Endothelial cell of umbilical vein (primary cell): Measurements from ENCODE around the gene WFIKKN1. TPM values are rescaled to one million over a fixed set of nuclear protein-coding genes. Genes with fewer than 3 reads are reported as not detected.

Experiments
- BruUV-seq: library from RNA; stranded (reverse); fragments of 400-500 nt; replicated peaks from 2 replicates; lab custom pipeline; 2021; lab: Mats Ljungman, UMichigan
- CTCF ChIA-PET: fragments of 300-600, 350-600 bp; sonication (Branson Sonifier 250); formaldehyde crosslinking; loops from one replicate; lab custom pipeline; 2021; ENCODE audit warnings: antibody characterized with exemption, inconsistent platforms; lab: Charles Lee
- POLR2A ChIA-PET: fragments of 300-600, 350-600 bp; sonication (Branson Sonifier 250); formaldehyde crosslinking; loops from one replicate; lab custom pipeline; 2021; ENCODE audit warnings: antibody characterized with exemption, inconsistent platforms; lab: Charles Lee
- DNase-seq: peaks from one replicate; pipeline ENCODE4 v3.0.0-alpha.2; 2011; ENCODE audit warnings: low read depth, low spot score
- FAIRE-seq: peaks from 2 replicates; lab custom pipeline; 2011; peaks lifted over from hg19 to GRCh38; lab: Jason Lieb, UNC
- H2AFZ ChIP-seq: 2 replicates; pipeline ENCODE4 v1.6.0; 2012; ENCODE audit warnings: low read depth, low read length, control low read depth, inconsistent platforms
- H3K27ac ChIP-seq: 2 replicates; pipeline ENCODE4 v1.5.1; 2011; ENCODE audit warnings: low read depth, mild to moderate bottlenecking, control low read depth, low read length, moderate library complexity; ENCODE audit not compliant: insufficient read depth
- H3K27me3 ChIP-seq, 2 experiments: 2 replicates each; pipeline versions ENCODE4 v1.6.0 to v1.6.1; 2011; ENCODE audit warnings: low read length in 2 of 2, mixed read lengths in 1 of 2; ENCODE audit not compliant: control insufficient read depth in 2 of 2, insufficient read depth in 2 of 2
- H3K36me3 ChIP-seq, 2 experiments: 2 replicates in 1 of 2; 3 replicates in 1 of 2; pipeline ENCODE4 v1.5.1; 2011; ENCODE audit warnings: low read length in 2 of 2, mild to moderate bottlenecking in 1 of 2, moderate library complexity in 1 of 2; ENCODE audit not compliant: control insufficient read depth in 2 of 2, insufficient read depth in 2 of 2; ENCODE audit errors: extremely low read depth in 1 of 2
- H3K4me1 ChIP-seq: 3 replicates; pipeline ENCODE4 v1.5.1; 2011; ENCODE audit warnings: mild to moderate bottlenecking, low read length; ENCODE audit not compliant: control insufficient read depth, insufficient read depth; ENCODE audit errors: extremely low read depth
- H3K4me2 ChIP-seq: 2 replicates; pipeline ENCODE4 v1.6.1; 2011; ENCODE audit warnings: low read length, control low read depth, mixed read lengths; ENCODE audit not compliant: insufficient read depth
- H3K4me3 ChIP-seq, 3 experiments: fragments of 200-600 bp in 1 of 3; sonication (generic), shearing (Covaris generic) in 1 of 3; replicated peaks in 1 of 3; 2 replicates each; pipeline ENCODE4 v1.5.1; 2011 to 2016; ENCODE audit warnings: control low read depth in 3 of 3, low read length in 3 of 3, mild to moderate bottlenecking in 2 of 3, inconsistent platforms in 1 of 3, low read depth in 1 of 3, moderate library complexity in 1 of 3; ENCODE audit not compliant: insufficient read depth in 1 of 3
- H3K79me2 ChIP-seq: 2 replicates; pipeline ENCODE4 v1.6.0; 2012; ENCODE audit warnings: low read length, inconsistent platforms; ENCODE audit not compliant: control insufficient read depth, insufficient read depth
- H3K9ac ChIP-seq: replicated peaks from 2 replicates; pipeline ENCODE3; 2011; ENCODE audit warnings: low read length, control low read depth; ENCODE audit not compliant: insufficient read depth; ENCODE audit errors: extremely low read depth
- H3K9me1 ChIP-seq: replicated peaks from 3 replicates; pipeline ENCODE4 v1.6.0; 2011; ENCODE audit warnings: mild to moderate bottlenecking, low read length; ENCODE audit not compliant: control insufficient read depth, insufficient read depth; ENCODE audit errors: extremely low read depth
- H3K9me3 ChIP-seq: replicated peaks from 2 replicates; pipeline ENCODE4 v1.5.1; 2012; ENCODE audit warnings: low read length, inconsistent platforms; ENCODE audit not compliant: control insufficient read depth, insufficient read depth
- H4K20me1 ChIP-seq: replicated peaks from 2 replicates; pipeline ENCODE3; 2011; ENCODE audit warnings: mild to moderate bottlenecking, low read length; ENCODE audit not compliant: control insufficient read depth, insufficient read depth; ENCODE audit errors: extremely low read depth
- CTCF ChIP-seq, 2 donors: IDR thresholded peaks; 1 replicate in 1 of 2; 2 replicates in 1 of 2; pipeline ENCODE4 v1.5.1; 2011; ENCODE audit warnings: low read length in 2 of 2, mild to moderate bottlenecking in 2 of 2, moderate library complexity in 2 of 2, control low read depth in 1 of 2, inconsistent platforms in 1 of 2, low read depth in 1 of 2; ENCODE audit not compliant: insufficient read depth in 1 of 2; ENCODE audit errors: extremely low read depth in 1 of 2
- EZH2 ChIP-seq: IDR thresholded peaks from 2 replicates; pipeline ENCODE4 v1.6.1; 2012; ENCODE audit warnings: borderline replicate concordance, low read depth, mild to moderate bottlenecking, moderate library complexity, low read length, inconsistent platforms; ENCODE audit not compliant: severe bottlenecking
- FOS ChIP-seq: IDR thresholded peaks from 2 replicates; pipeline ENCODE4 v1.6.1; 2011; ENCODE audit warnings: mild to moderate bottlenecking, low read length, moderate library complexity, borderline replicate concordance; ENCODE audit not compliant: insufficient read depth
- GATA2 ChIP-seq: IDR thresholded peaks from 2 replicates; pipeline ENCODE4 v1.7.0; 2011; ENCODE audit warnings: low read depth, mild to moderate bottlenecking, moderate library complexity, mixed read lengths, low read length; ENCODE audit not compliant: insufficient read length, insufficient read depth
- MAX ChIP-seq: IDR thresholded peaks from 2 replicates; pipeline ENCODE4 v1.6.1; 2011; ENCODE audit not compliant: insufficient read depth, insufficient read length
- MYC ChIP-seq: IDR thresholded peaks from one replicate; pipeline ENCODE4 v1.6.1; 2011; ENCODE audit warnings: mild to moderate bottlenecking, low read depth, low read length
- POLR2A ChIP-seq: IDR thresholded peaks from 2 replicates; pipeline ENCODE4 v1.6.1; 2012; ENCODE audit warnings: low read depth, mild to moderate bottlenecking, control low read depth, low read length
- POLR2AphosphoS5 ChIP-seq: IDR thresholded peaks from 2 replicates; pipeline ENCODE4 v1.6.1; 2012; ENCODE audit warnings: low read depth, mild to moderate bottlenecking, control low read depth, low read length, moderate library complexity; ENCODE audit not compliant: insufficient read depth
- dilution Hi-C: fragments of 300-500 bp; cut with MboI; formaldehyde crosslinking; loops from one replicate; pipeline ENCODE4 v1.15.0; 2019; ENCODE audit warnings: low sequenced_read_pairs; ENCODE audit not compliant: extremely low pct_ligation_motif_present
- intact Hi-C: fragments of 100-400 bp; cut with micrococcal nuclease; formaldehyde crosslinking; loops from one replicate; pipeline ENCODE4 v1.10.0; 2022
- polyA plus RNA-seq, 4 experiments: library from polyadenylated mRNA; depleted of rRNA in 3 of 4; stranded (reverse) in 3 of 4; unstranded in 1 of 4; fragments of >200 nt; gene quantifications; 2 replicates each; pipeline versions ENCODE4 v1.2.1 to v1.2.3, GENCODE V29; 2011 to 2012; ENCODE audit warnings: missing spikeins in 1 of 4
- total RNA-seq: library from RNA; stranded (reverse); gene quantifications from 2 replicates; pipeline ENCODE4 v1.2.3, GENCODE V29; 2021

Gene WFIKKN1
- total and polyA plus RNA-seq, 2 donors (not counting 3 experiments of a cell fraction or from before 2014, with no cell fraction given) = 0.06 to 0.40 TPM

GRCh38 chr16:660132-660458, 29.3 kb downstream of the WFIKKN1 start:
- BruUV-seq = no TSS peak
- no peaks in the 10 kb centered on the region for H3K79me2 ChIP-seq
- no peaks in the 10 kb centered on the region for H4K20me1 ChIP-seq
- dilution Hi-C loops = no loop called here
- no peak for TF ChIP-seq CTCF (IDR thresholded peaks at IDR 0.05; ENCODE audit: extremely low read depth in 1 of 2, insufficient read depth in 1 of 2, low read depth in 1 of 2, low read length in 2 of 2)
- no peak for TF ChIP-seq EZH2
- TF ChIP-seq POLR2A = no peak
- DNase-seq (no peak), FAIRE-seq (no peak)
- ChIA-PET POLR2A (no interaction called here), CTCF (interaction anchor here (1.0 to 1.9 kb wide), 10 partner anchors 9 to 134 kb away, joined by 3 to 16 read pairs (median 3); partner anchors contain the start of genes METTL26 and WDR90)
- H3K27me3 ChIP-seq = no peaks in the 10 kb centered on the region
- peak overlapping the region; percentile 25 for H2AFZ ChIP-seq
- H3K27ac ChIP-seq = no peak overlapping the region
- peaks cover 0 to 3% of the 10 kb centered on the region in 2 experiments for H3K36me3 ChIP-seq
- H3K4me1 ChIP-seq = no peaks in the 10 kb centered on the region
- no peaks in the 10 kb centered on the region for H3K9me3 ChIP-seq
- no peak overlapping the region for H3K4me3 ChIP-seq
- intact Hi-C loops = loop anchor here (1.0 kb wide), 5 partner anchors 11 to 268 kb away; partner anchors contain the start of gene WDR90
- no peak overlapping the region for H3K9ac ChIP-seq
- no peaks in the 10 kb centered on the region for H3K9me1 ChIP-seq
- no peak overlapping the region for H3K4me2 ChIP-seq

GRCh38 chr16:660459-661183, 29.8 kb downstream of the WFIKKN1 start:
- Histone ChIP-seq H3K9me3 (no peaks in the 10 kb centered on the region), H3K27me3 (no peaks in the 10 kb centered on the region), H3K4me1 (no peaks in the 10 kb centered on the region), H3K27ac (no peak overlapping the region), H3K9ac (no peak overlapping the region), H4K20me1 (no peaks in the 10 kb centered on the region), H3K9me1 (no peaks in the 10 kb centered on the region), H2AFZ (peak overlapping the region; percentile 25), H3K79me2 (no peaks in the 10 kb centered on the region), H3K4me3 (peak overlapping the region in 1 of 3 experiments; percentile 11), H3K4me2 (no peak overlapping the region), H3K36me3 (peaks cover 0 to 3% of the 10 kb centered on the region in 2 experiments)
- POLR2A ChIA-PET = interaction anchor here (0.7 kb wide), 1 partner anchor 12 kb away, joined by 3 read pairs; no protein-coding TSS in a partner anchor
- no TSS peak for BruUV-seq
- intact Hi-C loops = loop anchor here (1.0 kb wide), 5 partner anchors 11 to 268 kb away; partner anchors contain the start of gene WDR90
- DNase-seq = peak; percentile 88
- peak; percentile 56 for TF ChIP-seq POLR2A
- TF ChIP-seq CTCF (IDR thresholded peaks at IDR 0.05; ENCODE audit: extremely low read depth in 1 of 2, insufficient read depth in 1 of 2, low read depth in 1 of 2, low read length in 2 of 2) = peak; percentile 38 to 74
- TF ChIP-seq GATA2 = no peak
- TF ChIP-seq MYC = no peak
- TF ChIP-seq FOS = no peak
- TF ChIP-seq EZH2 = no peak
- peak; percentile 59 for TF ChIP-seq MAX
- TF ChIP-seq POLR2AphosphoS5 = peak; percentile 54
- CTCF ChIA-PET = interaction anchor here (0.7 to 1.9 kb wide), 10 partner anchors 9 to 134 kb away, joined by 3 to 16 read pairs (median 3); partner anchors contain the start of genes METTL26 and WDR90
- dilution Hi-C loops = no loop called here
- peak; percentile 96 for FAIRE-seq
